GM08714 (cell line): ENCODE measurements around the gene PCDHA1.

Experiments used
- H3K4me3 ChIP-seq: fragments of 200-500 bp; sonication (Bioruptor generic); 2 replicates; pipeline ENCODE4 v1.5.1; 2014; ENCODE audit warnings: mild to moderate bottlenecking, low read length, inconsistent platforms
- ZNF274 ChIP-seq: IDR thresholded peaks from 2 replicates; pipeline ENCODE4 v1.6.1; 2012; ENCODE audit warnings: mild to moderate bottlenecking, low read depth, low read length

PCDHA1 gene

DNA sequence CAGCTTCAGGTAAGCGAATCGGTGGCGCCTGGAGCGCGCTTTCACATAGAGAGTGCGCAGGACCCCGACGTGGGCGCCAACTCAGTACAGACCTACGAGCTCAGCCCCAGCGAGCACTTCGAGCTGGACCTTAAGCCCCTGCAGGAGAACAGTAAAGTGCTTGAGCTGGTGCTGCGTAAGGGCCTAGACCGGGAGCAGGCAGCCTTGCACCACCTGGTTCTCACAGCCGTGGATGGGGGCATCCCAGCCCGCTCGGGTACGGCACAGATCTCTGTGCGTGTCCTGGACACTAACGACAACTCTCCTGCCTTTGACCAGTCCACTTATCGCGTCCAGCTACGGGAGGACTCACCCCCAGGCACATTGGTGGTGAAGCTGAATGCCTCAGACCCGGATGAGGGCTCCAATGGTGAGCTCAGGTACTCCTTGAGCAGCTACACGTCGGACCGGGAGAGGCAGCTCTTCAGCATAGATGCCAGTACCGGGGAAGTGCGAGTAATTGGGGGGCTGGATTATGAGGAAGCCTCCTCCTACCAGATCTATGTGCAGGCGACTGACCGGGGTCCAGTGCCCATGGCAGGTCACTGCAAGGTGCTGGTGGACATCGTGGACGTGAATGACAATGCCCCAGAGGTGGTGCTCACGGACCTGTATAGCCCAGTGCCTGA, 181.4 kb downstream of the PCDHA1 start:
- no peak for TF ChIP-seq ZNF274
- H3K4me3 ChIP-seq: no peak overlapping the region

DNA sequence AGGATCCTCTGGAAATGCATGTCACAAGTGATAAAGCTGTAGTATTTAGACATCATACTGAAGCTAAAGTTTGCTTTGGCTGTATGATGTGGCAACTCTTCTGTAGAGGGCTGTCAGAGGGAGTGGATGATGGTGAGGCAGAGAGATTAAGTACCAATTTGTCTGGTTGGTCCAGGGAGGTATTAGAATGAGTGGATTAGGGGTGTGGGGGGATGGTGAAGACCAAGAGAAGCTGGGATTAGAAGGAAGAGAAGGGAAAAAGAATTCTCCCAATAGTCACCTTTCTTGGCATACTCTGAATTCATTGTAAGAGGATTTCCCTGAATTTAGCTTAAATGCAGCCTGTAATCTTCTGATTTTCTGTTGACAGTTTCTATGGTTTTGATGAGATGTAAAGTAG, 183.9 kb downstream of the PCDHA1 start:
- H3K4me3 ChIP-seq: no peak overlapping the region
- TF ChIP-seq ZNF274: no peak

DNA sequence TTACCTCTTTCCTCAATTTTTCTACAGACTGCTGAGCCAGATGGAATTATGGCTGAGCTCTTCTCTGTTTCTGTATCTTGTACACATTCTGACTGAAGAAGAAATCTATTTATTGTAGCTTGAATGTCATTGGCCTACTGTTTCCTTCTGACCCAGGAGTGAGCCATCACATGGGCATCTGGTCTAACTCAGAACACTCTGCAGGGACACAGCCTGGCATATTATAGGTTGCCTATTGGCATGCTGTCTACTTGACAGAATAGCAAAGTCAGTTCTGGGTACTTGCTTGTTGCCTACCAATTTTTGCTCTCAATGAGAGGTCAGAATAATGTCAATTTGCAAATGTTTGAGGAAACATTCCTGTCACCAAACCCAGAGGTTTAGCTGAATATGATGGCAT, 187.6 kb downstream of the PCDHA1 start:
- no peak for TF ChIP-seq ZNF274

DNA sequence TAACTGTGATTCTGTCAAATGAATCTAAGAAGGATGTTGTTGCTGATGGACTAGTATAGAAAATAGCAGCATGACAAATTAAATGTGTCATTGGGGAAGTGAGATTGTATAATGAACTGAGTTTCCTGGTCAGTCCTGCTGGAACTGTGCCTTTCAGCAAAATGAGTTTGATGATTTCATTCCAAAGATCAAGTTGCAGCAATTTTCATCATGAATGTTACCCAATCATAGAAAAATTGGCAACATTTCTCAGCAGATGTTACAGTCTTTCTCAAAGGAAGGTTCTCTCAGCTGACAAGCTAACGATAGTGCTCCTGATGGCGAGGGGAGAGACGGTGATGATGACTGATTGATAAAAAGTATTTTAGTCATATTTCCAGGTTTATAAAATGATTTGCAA, 191.1 kb downstream of the PCDHA1 start:
- TF ChIP-seq ZNF274: no peak
- no peak overlapping the region for H3K4me3 ChIP-seq

More for the DNA sequence above, 187.6 kb downstream of the PCDHA1 start:
- no peak overlapping the region for H3K4me3 ChIP-seq

- TF ChIP-seq ZNF274: no peak
- H3K4me3 ChIP-seq: no peak overlapping the region
These were observed 192.3 kb downstream of the PCDHA1 start for GRCh38 chr5:140978260-140978659.

GRCh38 chr5:140978983-140979382, 193.0 kb downstream of the PCDHA1 start:
- TF ChIP-seq ZNF274: no peak
- H3K4me3 ChIP-seq: no peak overlapping the region

- H3K4me3 ChIP-seq: no peak overlapping the region
- no peak for TF ChIP-seq ZNF274
These were observed 196.3 kb downstream of the PCDHA1 start for GRCh38 chr5:140982083-140982716.

DNA sequence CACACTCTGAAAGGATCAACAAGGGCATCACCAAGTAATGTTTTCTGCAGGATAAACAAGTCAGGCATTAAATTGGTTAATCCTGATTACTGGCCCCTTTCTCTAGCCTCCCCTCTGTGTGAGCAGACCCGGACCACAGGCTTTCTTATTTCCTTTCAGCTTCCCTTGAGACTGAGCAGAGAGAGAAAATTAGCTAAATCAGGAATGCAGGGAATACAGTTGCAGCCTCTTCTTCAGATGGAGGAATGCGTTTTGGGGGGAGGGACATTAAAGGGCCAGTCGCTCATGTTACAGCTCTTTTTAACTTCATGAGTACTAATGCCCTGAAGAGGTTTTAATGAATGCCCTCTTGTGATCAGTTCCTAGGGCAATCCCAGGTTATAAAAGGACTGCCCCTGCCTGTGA, 200.2 kb downstream of the PCDHA1 start:
- TF ChIP-seq ZNF274: no peak
- H3K4me3 ChIP-seq: no peak overlapping the region

DNA sequence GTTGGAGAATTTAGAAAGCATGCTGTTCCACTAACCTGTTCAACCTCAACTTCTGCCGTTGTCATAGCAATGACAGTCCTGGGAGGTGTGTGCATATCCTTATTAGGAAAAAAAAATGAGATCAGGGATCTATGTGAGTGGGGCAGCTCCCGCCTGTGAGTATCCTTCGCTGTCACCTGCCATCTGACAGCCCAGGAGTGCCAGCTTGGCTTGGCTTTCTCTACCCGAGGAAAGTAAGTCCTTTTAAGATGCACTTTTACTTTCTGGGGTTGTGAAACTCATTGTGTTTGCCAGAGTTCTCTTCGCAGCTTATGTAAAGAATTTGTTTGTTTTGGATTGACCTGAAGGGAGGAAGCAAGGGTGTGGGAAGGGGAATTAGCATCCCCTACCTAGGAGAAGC, 202.2 kb downstream of the PCDHA1 start:
- TF ChIP-seq ZNF274: no peak
- no peak overlapping the region for H3K4me3 ChIP-seq

DNA sequence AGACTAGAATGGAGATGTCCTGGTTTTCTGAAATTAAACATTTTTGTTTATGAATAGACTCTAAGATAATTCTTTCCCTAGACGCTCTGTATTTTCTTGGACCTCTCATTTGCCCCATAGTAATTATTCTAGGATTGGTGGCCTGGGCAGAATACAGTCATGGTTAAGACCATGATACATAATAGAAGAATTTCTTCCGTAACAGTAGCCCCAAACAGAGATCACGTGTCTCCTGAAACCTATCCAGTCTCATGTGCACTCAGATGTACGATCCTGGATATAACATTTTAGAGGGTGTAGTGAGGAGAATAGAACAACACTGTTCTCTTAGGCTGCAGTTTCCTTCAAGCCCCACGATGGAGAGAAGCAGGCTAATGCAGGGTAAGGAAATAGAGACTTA, 202.7 kb downstream of the PCDHA1 start:
- no peak for TF ChIP-seq ZNF274

GRCh38 chr5:140989254-140990020, 203.5 kb downstream of the PCDHA1 start:
- no peak for TF ChIP-seq ZNF274

More for the DNA sequence above, 202.7 kb downstream of the PCDHA1 start:
- no peak overlapping the region for H3K4me3 ChIP-seq

GRCh38 chr5:140992828-140993227, 206.9 kb downstream of the PCDHA1 start:
- H3K4me3 ChIP-seq: no peak overlapping the region
- TF ChIP-seq ZNF274: no peak

More at GRCh38 chr5:140989254-140990020, 203.5 kb downstream of the PCDHA1 start:
- H3K4me3 ChIP-seq: no peak overlapping the region

GRCh38 chr5:140996060-140996459, 210.1 kb downstream of the PCDHA1 start:
- no peak overlapping the region for H3K4me3 ChIP-seq
- TF ChIP-seq ZNF274: no peak

DNA sequence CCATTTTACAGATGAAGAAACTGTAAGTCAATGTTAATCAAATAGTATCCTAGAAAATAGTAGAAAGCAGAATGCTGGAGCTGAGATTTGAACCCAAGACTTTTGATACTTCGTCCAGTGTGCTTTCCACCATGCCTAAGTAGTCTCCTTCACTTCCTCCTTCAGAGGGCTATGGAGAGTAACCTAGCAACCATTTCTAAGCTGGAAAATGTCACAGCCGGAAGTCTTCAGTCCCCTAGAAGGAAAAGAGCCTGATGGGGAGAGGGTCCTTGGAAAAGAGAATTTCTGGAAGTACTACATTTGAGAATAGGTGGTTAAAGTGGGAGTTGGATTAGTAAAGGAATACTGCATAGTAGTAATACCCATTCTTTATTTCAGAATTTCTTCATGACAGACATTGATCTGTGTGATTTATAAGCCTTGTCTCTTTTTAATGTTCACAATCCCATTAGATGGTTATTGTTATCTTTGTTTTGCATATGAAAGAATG, 213.0 kb downstream of the PCDHA1 start:
- no peak overlapping the region for H3K4me3 ChIP-seq
- TF ChIP-seq ZNF274: no peak

DNA sequence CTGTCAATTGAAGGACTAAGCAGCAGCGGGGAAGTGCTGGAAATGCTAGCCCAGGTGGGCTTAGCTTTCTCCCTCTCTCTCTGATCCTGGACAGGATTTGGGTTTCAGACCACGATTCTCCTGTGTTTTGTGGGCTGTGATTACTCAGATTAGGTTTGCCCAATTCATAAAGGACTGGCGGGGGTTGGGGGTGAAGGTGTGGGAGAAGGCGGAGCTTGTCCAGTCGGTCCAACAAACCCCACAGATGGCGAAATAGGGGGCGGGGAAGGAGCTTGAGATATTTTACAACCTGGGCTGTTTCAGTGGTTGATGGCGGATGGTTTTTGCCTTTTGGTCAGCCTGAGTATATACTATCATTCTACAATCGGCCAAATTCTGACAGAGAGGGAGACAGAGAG, 215.5 kb downstream of the PCDHA1 start:
- H3K4me3 ChIP-seq: no peak overlapping the region; the same call in 1 of the 2 replicates
- TF ChIP-seq ZNF274: no peak
